Adrenal gland (tissue), 12 donors: ENCODE results near the gene CDKN3. TPM values are rescaled to one million over a fixed set of nuclear protein-coding genes. Genes with fewer than 3 reads are reported as not detected.
A peak's percentile ranks its signal among the peaks of the same experiment; 100 is the strongest.

Experiments used
- DNase-seq, 7 donors: peaks; one replicate each; pipeline ENCODE4 v3.0.0-alpha.2; 2019 to 2020
- H3K27ac ChIP-seq, 5 donors: fragments of 200-600 bp; sonication (generic) in 4 of 5; 1 replicate in 3 of 5; 2 replicates in 2 of 5; pipeline versions ENCODE4 v1.5.1 to v1.8.0; 2016 to 2020; ENCODE audit warnings: mild to moderate bottlenecking in 1 of 5
- H3K27me3 ChIP-seq: fragments of 200-600 bp; 2 replicates; pipeline ENCODE4 v1.8.0; 2021
- H3K36me3 ChIP-seq, 2 donors: fragments of 200-600 bp; replicated peaks in 1 of 2; 1 replicate in 1 of 2; 2 replicates in 1 of 2; pipeline versions ENCODE4 v1.5.1 to v1.8.0; 2018 to 2022
- H3K4me1 ChIP-seq, 2 donors: fragments of 200-600 bp; replicated peaks in 1 of 2; 1 replicate in 1 of 2; 2 replicates in 1 of 2; pipeline versions ENCODE4 v1.5.1 to v1.8.0; 2018 to 2021
- H3K4me3 ChIP-seq, 4 donors: fragments of 200-600 bp; sonication (generic) in 3 of 4; one replicate each; pipeline ENCODE4 v1.5.1; 2016 to 2018
- H3K9me3 ChIP-seq, 3 donors: fragments of 200-600 bp; sonication (generic) in 1 of 3; replicated peaks in 1 of 3; 1 replicate in 2 of 3; 2 replicates in 1 of 3; pipeline versions ENCODE4 v1.5.1 to v1.8.0; 2016 to 2021
- POLR2A ChIP-seq, 2 donors: fragments of 450-650 bp; IDR thresholded peaks; one replicate each; pipeline ENCODE4 v1.6.1; 2017; ENCODE audit warnings: antibody characterized with exemption in 2 of 2, mild to moderate bottlenecking in 2 of 2, moderate library complexity in 1 of 2
- WGBS, 4 donors: extraction: QIAGEN DNeasy Blood & Tissue Kit in 2 of 4; methylation state at CpG; one replicate each; pipeline versions ENCODE4 v1.1.5 to v1.1.7; 2013 to 2017; 5-methylcytosine and 5-hydroxymethylcytosine counted together
- intact Hi-C, 2 donors: fragments of 100-400 bp; cut with DNase I; formaldehyde crosslinking; loops; one replicate each; pipeline versions ENCODE4 v1.14.1 to v1.15.0; 2022 to 2023
- polyA plus RNA-seq, 3 donors: library from polyadenylated mRNA; stranded (reverse); fragments of 200-250 nt in 2 of 3; fragments of 350-450 nt in 1 of 3; fragmentation: Illumina TruSeq in 1 of 3; extraction: RNeasy Lipid Tissue Mini Kit (QIAGEN cat#74804) in 1 of 3; gene quantifications; one replicate each; pipeline ENCODE4 v1.2.3, GENCODE V29; 2013 to 2014
- total RNA-seq, 9 donors: library from RNA; depleted of rRNA in 4 of 9; stranded (reverse); fragments of >200 nt in 4 of 9; fragments of 120-200 nt in 1 of 9; fragmentation: NEBNext Ultra II Directional in 1 of 9; extraction: Animal tissue kit (Norgen Biotek cat#: 25700) in 1 of 9; gene quantifications; one replicate each; pipeline versions ENCODE4 v1.1.0 to v1.2.4, GENCODE V29; 2013 to 2023
- TF ChIP-seq, protein P1 (sequence below), 6 experiments: fragments of 450-650 bp in 4 of 6; fragments of 200-600 bp in 2 of 6; sonication (generic) in 1 of 6; IDR thresholded peaks; 1 replicate in 5 of 6; 2 replicates in 1 of 6; pipeline versions ENCODE4 v1.5.1 to v1.8.0; 2016 to 2021; ENCODE audit warnings: antibody characterized with exemption in 6 of 6, mild to moderate bottlenecking in 2 of 6, moderate library complexity in 1 of 6
- donor health status: healthy with polysubstance abuse.
- donor health status: Bipolar disorder and iron deficiency.
- donor health status: DM: yes; HTN: yes; CAD: no.
- donor health status: DM: no; HTN: no; CAD: no.
- donor health status: DM: no; HTN: no; CAD: no.
- donor health status: DM: yes; HTN: yes; CAD: no.

Gene CDKN3
- total and polyA plus RNA-seq, 12 donors = 0.46 to 16.4 (median 2.1) TPM; not detected in 1

DNA sequence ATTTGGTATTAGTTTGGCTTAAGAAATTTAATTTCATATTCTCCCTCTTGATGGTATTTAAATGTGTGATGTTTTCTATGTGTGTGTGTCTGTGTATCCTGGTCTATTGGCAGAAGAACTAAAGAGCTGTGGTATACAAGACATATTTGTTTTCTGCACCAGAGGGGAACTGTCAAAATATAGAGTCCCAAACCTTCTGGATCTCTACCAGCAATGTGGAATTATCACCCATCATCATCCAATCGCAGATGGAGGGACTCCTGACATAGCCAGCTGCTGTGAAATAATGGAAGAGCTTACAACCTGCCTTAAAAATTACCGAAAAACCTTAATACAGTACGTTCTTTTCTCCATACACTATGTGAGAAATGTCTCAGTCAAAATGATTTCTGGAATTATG lies 14.6 kb downstream of the CDKN3 start:
- 94 to 97% (median 96%) methylated on average over 3 of the region's 3 CpGs for WGBS, 4 donors
- intact Hi-C loops = no loop called here
- no peaks in the 10 kb centered on the region for H3K9me3 ChIP-seq
- H3K36me3 ChIP-seq = no peaks in the 10 kb centered on the region
- H3K4me1 ChIP-seq = no peaks in the 10 kb centered on the region
- H3K4me3 ChIP-seq = no peak overlapping the region
- TF ChIP-seq, protein P1, sequence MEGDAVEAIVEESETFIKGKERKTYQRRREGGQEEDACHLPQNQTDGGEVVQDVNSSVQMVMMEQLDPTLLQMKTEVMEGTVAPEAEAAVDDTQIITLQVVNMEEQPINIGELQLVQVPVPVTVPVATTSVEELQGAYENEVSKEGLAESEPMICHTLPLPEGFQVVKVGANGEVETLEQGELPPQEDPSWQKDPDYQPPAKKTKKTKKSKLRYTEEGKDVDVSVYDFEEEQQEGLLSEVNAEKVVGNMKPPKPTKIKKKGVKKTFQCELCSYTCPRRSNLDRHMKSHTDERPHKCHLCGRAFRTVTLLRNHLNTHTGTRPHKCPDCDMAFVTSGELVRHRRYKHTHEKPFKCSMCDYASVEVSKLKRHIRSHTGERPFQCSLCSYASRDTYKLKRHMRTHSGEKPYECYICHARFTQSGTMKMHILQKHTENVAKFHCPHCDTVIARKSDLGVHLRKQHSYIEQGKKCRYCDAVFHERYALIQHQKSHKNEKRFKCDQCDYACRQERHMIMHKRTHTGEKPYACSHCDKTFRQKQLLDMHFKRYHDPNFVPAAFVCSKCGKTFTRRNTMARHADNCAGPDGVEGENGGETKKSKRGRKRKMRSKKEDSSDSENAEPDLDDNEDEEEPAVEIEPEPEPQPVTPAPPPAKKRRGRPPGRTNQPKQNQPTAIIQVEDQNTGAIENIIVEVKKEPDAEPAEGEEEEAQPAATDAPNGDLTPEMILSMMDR (IDR thresholded peaks at IDR 0.05) = no peak
- no peak for TF ChIP-seq POLR2A (IDR thresholded peaks at IDR 0.05)
- no peak overlapping the region for H3K27ac ChIP-seq
- DNase-seq = no peak
- no peaks in the 10 kb centered on the region for H3K27me3 ChIP-seq

DNA sequence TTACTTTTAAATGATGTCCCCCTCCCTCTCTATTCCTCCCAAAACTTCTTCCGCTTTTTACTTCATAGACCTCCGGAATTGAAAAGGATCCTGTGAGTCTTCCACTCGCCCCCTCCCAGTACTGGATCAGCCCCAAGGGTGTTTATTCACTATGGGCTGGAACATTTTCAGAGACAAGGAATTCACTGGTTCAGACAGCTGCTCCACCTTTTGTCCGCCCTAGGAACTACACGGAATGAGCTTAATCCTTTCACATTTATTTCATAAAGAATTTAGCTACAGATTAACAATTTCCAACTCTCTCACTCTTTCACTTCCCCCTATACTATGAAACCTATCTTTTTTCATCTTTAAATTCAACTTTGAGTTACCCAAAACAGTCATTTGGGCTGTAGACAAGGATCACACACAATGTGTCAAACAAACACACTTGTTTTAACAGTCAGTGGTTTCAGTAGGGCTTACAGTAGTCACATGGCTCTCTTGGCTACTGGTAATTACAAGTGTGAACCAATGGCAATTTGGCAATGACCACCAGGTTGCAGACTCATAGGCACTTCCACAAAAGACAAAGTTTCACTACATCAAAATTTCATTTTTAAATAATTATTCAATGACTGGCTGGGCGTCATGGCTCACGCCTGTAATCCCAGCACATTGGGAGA lies 23.8 kb downstream of the CDKN3 start:
- no peaks in the 10 kb centered on the region for H3K9me3 ChIP-seq
- WGBS, 4 donors = 45 to 53% (median 46%) methylated on average over 7 of the region's 7 CpGs
- no peaks in the 10 kb centered on the region for H3K4me1 ChIP-seq
- DNase-seq = peak in 4 of 7 donors; percentile 34 to 62 (median 50)
- no peaks in the 10 kb centered on the region for H3K27me3 ChIP-seq
- no peak for TF ChIP-seq POLR2A (IDR thresholded peaks at IDR 0.05)
- TF ChIP-seq, protein P1 (IDR thresholded peaks at IDR 0.05) = peak; percentile 24 to 63 (median 44)
- intact Hi-C loops = no loop called here
- H3K4me3 ChIP-seq = no peak overlapping the region
- H3K36me3 ChIP-seq = peaks cover 0 to 3% of the 10 kb centered on the region in 2 donors
- no peak overlapping the region for H3K27ac ChIP-seq

DNA sequence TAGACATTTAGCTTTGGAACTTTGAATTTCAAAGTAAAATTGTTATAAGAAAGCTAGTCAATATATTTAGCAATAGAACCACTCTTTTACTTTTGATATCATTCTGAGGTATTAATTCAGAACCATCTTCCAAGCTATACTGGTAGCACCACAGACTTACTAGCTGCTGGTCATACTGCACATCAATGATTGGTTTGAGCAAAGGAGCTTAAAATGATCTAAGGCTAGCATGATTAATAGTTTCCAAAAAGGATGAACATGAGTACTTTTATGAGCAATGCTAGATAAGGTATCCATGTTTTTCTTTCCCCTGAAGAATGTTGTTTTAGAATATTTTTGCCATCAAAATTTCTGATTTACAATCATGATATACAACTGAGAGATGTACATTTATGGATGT lies 27.2 kb downstream of the CDKN3 start:
- no peak for DNase-seq
- no peak for TF ChIP-seq POLR2A (IDR thresholded peaks at IDR 0.05)
- TF ChIP-seq, protein P1 (IDR thresholded peaks at IDR 0.05) = no peak
- Histone ChIP-seq H3K27ac (no peak overlapping the region), H3K36me3 (peaks cover 0 to 30% of the 10 kb centered on the region in 2 donors), H3K9me3 (no peaks in the 10 kb centered on the region), H3K4me3 (no peak overlapping the region), H3K4me1 (no peaks in the 10 kb centered on the region), H3K27me3 (no peaks in the 10 kb centered on the region)
- intact Hi-C loops = no loop called here

DNA sequence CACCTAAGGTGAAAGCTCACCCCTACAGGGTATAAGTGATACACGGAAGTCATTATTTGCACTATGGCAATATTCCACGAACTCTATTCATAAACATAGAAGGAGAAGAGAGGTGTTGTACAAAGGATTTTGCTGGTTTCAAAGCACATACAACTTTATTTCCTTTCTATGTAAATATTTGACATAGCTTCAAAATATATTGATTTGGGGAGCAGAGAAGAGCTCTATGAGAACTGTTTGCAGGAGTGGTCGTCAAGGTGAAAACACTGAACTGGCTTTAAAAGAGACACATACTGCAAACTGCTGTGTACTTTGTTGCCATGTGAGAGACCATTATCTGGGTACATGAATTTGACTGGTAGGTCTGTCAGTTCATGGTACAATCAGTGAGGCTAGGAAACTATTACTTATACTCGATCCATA lies 27.7 kb downstream of the CDKN3 start:
- Histone ChIP-seq H3K4me3 (no peak overlapping the region), H3K27me3 (no peaks in the 10 kb centered on the region), H3K4me1 (no peaks in the 10 kb centered on the region), H3K27ac (no peak overlapping the region), H3K36me3 (peaks cover 0 to 35% of the 10 kb centered on the region in 2 donors), H3K9me3 (no peaks in the 10 kb centered on the region)
- TF ChIP-seq, protein P1 (IDR thresholded peaks at IDR 0.05) = no peak
- no peak for TF ChIP-seq POLR2A (IDR thresholded peaks at IDR 0.05)
- 91 to 95% (median 92%) methylated on average over 4 of the region's 4 CpGs for WGBS, 4 donors
- no peak for DNase-seq
- intact Hi-C loops = no loop called here
